NCI-H2029 (cell line): ENCODE measurements around the gene DHCR7.

Experiments
- DNase-seq: peaks from one replicate; lab custom pipeline; 2025; lab: John Stamatoyannopoulos, UW

The DHCR7 gene

GRCh38 chr11:71410363-71410966, 37.7 kb downstream of the DHCR7 start:
- DNase-seq = no peak

DNA sequence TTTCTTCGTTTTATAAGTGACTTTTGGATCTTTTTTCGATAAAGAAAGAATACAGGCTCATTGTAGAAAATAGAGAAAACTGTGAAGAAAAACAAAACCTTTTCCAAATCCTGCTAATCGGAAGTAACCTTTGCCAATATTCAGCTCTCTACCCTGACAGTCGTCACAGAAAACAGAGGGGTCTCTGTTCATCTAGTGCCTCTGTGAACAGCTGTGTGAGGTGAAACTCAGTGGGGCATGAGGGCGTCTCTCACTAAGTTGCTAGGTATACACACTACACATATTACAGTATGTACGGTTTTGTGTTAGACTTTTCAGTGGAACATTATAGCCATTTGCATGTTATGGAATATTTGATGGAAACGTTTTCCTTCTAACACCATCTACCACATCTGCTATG, 39.4 kb downstream of the DHCR7 start:
- no peak for DNase-seq

DNA sequence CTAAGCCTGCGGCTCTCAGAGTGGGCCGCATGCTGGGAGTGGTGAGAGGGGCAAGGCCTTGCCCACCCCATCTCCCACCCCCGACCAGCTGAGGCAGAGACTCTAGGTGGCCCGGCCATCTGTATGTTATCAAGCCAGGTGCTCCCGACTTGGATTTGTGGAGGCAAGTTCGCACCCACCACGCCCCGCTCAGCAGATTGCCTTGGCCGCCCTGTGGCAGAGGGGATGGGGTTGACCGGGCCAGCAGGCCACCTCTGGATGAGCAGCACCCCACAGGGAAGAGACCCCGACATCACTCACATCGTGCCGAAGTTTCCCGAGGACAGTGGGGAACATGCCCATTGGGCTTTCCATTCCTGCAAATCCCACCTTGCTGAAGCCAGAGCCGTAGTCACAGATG, 40.8 kb downstream of the DHCR7 start:
- DNase-seq = no peak

GRCh38 chr11:71406681-71407080, 41.5 kb downstream of the DHCR7 start:
- peak; percentile 18 for DNase-seq

DNA sequence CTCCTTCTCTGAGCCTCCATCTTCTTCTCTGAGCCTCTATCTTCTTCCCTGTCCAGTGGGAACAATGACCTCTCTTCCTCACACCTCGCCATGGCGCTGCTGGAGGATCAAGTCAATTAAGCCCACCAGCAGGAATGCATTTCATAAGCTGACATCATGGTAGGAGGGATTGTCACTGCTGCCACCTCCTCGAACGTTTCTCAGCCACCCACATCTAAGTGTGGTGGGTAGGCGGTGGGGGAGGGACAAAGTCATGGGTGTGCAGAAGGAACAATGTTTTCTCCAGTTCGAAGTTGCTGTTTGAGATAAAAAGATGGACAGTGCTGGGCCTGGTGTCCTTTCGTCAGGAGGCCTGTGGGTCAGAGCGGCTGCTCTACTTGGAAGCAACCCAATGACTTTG, 44.0 kb downstream of the DHCR7 start:
- DNase-seq = no peak

- no peak for DNase-seq
These were observed 45.3 kb downstream of the DHCR7 start for GRCh38 chr11:71402878-71403277.

GRCh38 chr11:71400216-71400615, 48.0 kb downstream of the DHCR7 start:
- no peak for DNase-seq

- no peak for DNase-seq
These were observed 48.9 kb downstream of the DHCR7 start for GRCh38 chr11:71399341-71399740.

- no peak for DNase-seq
These were observed 50.2 kb downstream of the DHCR7 start for GRCh38 chr11:71397961-71398360.

DNA sequence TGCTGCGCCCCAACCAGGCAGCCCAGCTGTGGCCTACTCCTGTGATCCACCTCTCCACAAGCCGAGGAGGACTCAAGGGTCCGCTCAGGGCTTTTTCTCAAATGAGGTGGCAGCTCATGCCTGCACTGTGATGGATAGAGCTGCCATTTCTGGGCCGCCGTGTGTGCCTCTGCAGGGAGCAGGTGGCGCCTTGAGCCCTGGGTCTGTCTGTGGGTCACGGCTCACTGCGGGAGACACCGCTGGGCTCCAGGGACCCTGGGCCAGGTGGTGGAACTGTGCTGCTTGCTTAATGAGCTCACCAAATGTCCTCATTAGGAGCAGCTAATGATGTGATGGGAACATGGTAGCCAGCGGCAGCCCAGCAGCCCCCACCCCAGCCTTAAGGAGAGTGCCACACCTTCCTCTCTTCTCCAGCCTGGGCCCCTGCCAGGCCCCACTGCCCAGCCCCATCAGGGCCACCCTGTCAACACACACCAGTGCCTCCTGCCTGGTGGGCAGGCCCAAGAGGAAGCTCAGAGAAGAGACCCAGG, 50.8 kb downstream of the DHCR7 start:
- DNase-seq = no peak

- no peak for DNase-seq
These were observed 51.6 kb downstream of the DHCR7 start for GRCh38 chr11:71396548-71397123.

DNA sequence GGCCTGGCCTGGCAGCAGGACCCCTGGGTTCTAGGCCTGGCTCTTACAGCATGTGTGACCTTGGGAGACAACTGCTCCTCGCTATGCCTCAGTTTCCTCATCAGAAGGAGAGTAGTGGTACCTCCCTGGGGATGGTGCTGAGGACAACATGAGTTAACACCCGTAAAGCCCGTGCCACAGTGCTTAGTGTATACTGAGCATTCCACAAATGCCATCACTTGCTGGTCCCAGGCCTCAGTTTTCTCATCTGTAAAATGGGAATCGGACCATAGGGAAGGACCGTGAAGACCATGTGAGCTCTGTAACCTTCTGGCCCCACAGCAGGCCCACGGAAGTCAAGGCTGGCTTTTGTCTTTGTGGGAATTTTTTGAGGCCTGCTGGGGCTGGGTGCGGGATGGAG, 52.4 kb downstream of the DHCR7 start:
- DNase-seq = no peak

DNA sequence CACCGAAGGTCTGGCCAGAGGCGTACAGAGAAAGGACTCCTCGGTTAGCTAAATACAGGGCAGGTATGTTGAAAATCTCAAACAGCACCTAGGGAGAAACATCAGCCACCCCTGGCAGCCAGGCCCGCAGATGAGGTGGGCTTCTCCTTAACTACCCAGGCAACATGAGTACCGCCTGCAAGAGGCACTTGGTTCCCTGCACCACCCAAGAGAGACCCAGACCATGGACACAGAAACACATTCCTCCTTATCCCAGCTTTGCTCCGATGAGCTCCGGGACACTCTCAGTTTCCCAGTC, 53.0 kb downstream of the DHCR7 start:
- DNase-seq = no peak

- no peak for DNase-seq
These were observed 54.9 kb downstream of the DHCR7 start for GRCh38 chr11:71393283-71393682.

GRCh38 chr11:71391796-71392195, 56.4 kb downstream of the DHCR7 start:
- no peak for DNase-seq

GRCh38 chr11:71391352-71391751, 56.8 kb downstream of the DHCR7 start:
- DNase-seq = no peak

DNA sequence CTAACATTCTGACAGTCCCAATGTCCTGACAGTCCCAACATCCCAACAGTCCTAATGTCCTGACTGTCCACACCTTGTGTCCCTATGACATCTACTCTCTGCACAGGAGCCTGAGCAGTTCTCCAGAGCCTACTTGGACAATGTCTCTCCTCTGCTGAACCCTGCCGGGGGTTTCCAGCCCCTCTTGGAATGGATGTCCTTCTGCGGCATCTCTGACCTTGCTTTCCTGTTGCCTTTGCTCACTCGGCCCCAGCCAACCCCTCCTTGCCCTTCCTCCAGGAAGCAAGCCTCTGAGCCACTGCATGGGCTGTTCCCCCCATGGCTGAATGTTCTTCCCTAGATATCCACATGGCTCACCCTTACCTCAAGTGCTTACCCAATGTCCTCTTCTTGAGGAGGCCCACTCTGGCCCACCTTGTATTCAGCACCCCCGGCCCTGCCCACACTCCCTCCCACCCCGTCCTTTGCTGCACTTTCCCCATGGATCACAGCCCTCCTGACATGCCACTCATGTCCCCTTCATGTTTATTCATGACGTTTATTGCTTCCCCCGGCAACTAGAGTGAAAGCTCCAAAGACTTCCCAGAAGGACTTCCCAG, 59.5 kb downstream of the DHCR7 start:
- DNase-seq = no peak

GRCh38 chr11:71387784-71388636, 60.2 kb downstream of the DHCR7 start:
- no peak for DNase-seq

DNA sequence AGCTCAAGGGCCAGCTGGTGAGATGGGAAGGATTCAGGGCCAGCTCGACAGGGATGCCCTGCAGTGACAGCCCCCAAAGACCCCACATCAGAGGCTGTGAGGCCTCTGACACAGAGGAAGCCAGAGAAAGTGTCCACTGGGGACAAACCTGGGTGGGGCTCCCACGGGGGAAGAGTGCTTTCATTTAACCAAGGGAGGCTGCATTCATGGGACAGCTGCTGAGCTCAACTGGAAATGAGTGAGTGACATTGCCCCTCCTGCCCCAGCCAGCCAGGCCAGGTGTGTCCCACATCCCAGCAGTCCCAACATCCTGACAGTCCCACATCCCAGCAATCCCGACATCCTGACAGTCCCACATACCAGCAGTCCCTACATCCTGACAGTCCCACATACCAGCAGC, 61.0 kb downstream of the DHCR7 start:
- no peak for DNase-seq

DNA sequence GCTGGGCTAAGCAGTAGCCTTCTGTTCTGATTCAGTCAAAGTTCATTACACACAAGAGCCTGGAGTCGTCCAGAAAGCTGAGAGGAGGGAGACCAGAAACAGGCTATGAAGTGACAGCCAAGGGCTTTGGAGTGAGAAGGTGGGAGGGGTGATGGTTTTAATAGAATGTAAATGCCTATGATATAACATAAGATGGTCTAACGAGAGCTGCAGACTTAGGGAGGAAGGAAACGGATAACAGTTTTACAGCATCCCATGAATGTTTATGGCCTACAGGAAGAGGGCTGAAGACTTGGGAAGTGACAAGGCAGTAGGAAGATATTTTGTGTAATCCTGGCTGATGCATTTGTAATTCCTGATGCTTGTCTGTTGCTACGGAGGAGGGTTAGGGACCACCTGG, 62.0 kb downstream of the DHCR7 start:
- DNase-seq = no peak

GRCh38 chr11:71385091-71385490, 63.1 kb downstream of the DHCR7 start:
- DNase-seq = no peak

DNA sequence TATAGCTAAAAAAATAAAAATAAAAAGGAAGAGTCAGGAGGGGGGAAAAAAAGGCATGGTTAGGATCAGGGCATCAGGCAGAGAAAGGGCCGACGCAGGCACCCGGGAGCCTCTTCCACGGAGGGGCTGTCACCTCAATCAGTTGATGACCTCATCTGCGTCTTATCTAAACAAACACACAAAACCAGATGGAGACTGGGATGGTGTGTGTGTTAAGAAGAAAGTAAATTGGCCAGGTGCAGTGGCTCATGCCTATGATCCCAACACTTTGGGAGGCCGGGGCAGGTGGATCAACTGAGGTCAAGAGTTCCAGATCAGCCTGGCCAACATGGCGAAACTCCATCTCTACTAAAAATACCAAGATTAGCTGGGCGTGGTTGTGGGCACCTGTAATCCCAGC, 63.6 kb downstream of the DHCR7 start:
- no peak for DNase-seq
